LNCAP (cell line): ENCODE measurements around the gene SKA3.

Experiments used
- CTCF ChIP-seq: fragments of 450-650 bp; IDR thresholded peaks from 2 replicates; pipeline ENCODE4 v1.5.1; 2017; ENCODE audit warnings: mild to moderate bottlenecking

SKA3 gene

GRCh38 chr13:21176215-21176981, at the start of gene SKA3, which contains the start of gene MRPL57:
TSS of gene SKA3 (minus strand) at chr13:21176552. CDS start at chr13:21176477, 75 bp downstream.
TSS of gene MRPL57 (plus strand) at chr13:21176658. CDS start at chr13:21176917, 259 bp downstream.
- no peak for TF ChIP-seq CTCF

- TF ChIP-seq CTCF: no peak
Measured at GRCh38 chr13:21225082-21225481, 48.7 kb upstream of the SKA3 start.

- TF ChIP-seq CTCF: no peak
Measured at GRCh38 chr13:21221268-21221667, 44.9 kb upstream of the SKA3 start.

GRCh38 chr13:21219036-21219381, 42.7 kb upstream of the SKA3 start:
- no peak for TF ChIP-seq CTCF

GRCh38 chr13:21218351-21219035, 42.1 kb upstream of the SKA3 start:
- TF ChIP-seq CTCF: no peak

GRCh38 chr13:21216332-21216731, 40.0 kb upstream of the SKA3 start:
- TF ChIP-seq CTCF: no peak

- TF ChIP-seq CTCF: no peak
Measured at GRCh38 chr13:21212138-21212775, 35.9 kb upstream of the SKA3 start.
